GM19023 (cell line): Measurements from ENCODE around the gene MEGF6.
"Not testable (repeated sequence)": the region's sequence is repeated elsewhere in the genome, so short reads cannot be mapped to it uniquely, and the experiment has no call there.

ENCODE experiments used
- ATAC-seq: cut with Tn5 transposase; IDR thresholded peaks from one replicate; pipeline ENCODE4 v1.9.1; 2021; ENCODE audit warnings: mild to moderate bottlenecking, moderate library complexity; ENCODE audit not compliant: unreplicated experiment

The MEGF6 gene

GRCh38 chr1:3575515-3575914, 35.8 kb downstream of the MEGF6 start:
- not testable (repeated sequence) for ATAC-seq

DNA sequence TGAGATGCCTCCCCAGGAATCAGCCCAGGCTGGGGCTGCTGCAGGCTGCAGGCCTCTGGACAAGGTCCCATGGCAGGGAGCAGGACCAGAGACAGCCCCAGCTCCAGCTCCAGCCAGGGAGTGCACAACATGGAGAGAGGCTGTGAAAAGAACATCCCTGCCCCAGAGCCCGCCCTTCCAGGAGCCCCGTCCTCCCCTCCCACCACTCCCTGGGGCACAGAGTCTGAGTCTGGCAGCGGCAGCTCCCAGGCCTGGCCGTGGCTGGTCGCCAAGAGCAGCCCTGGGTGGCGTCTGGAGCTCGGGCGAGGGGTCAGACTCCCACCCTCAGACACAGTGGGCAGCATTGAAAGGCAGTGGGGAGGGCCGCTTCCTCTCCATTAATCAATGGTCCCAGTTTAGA, 37.8 kb downstream of the MEGF6 start:
- ATAC-seq, result no peak

DNA sequence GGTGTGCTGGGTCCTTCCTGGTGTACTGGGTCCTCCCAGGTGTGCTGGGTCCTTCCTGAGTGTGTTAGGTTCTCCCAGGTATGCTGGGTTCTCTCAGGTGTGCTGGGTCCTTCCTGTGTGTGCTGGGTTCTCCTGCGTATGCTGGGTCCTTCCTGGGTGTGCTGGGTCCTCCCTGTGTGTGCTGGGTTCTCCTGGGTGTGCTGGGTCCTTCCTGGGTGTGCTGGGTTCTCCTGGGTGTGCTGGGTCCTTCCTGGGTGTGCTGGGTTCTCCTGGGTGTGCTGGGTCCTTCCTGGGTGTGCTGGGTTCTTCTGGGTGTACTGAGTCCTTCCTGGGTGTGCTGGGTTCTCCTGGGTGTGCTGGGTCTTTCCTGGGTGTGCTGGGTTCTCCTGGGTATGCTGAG, 38.7 kb downstream of the MEGF6 start:
- not testable (repeated sequence) for ATAC-seq

- ATAC-seq, result no peak
Measured at GRCh38 chr1:3571263-3571662, 40.0 kb downstream of the MEGF6 start.

DNA sequence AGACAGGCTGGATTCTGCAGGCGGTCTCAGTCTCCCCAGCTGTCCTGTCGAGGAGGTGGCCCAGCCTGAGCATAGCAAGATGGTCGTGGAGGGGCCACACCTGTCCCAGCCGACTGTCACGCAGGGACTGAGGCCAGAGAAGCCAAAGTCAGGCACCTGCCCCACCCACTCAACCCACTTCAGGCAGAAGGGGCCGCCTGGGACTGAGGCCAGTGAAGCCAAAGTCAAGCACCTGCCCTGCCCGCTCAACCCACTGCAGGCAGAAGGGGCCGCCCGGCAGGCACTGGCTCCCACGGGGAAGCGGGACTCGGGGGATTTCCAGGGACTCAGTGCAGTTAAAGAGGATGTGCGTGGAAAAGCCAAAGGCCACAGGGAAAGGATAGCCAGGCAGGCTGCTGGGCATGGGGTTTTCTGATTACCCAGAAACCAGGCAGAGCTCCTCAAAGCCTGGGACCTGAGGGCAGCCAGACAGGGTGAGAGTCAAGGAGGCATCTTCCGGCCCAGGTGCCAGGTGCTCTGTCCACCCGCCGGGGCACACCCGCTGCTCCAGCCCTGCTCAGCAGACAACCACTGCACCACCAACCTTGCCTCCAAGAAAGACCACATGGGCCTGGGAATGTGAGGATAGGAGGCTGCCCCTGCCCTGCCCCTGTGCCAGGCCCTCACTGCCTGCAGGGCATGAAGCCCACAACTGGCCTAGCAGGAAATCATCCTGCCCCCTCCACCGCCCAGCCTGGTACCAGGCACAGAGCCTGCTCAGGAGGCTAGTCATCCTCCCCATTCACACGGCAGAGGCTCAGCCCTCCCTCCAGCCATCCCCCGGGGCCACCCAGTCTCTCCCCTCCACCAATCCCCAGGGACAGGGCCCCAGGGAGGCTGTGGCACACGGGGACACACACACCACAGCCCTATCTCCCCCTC, 41.0 kb downstream of the MEGF6 start:
- ATAC-seq, result no peak

GRCh38 chr1:3569436-3569835, 41.9 kb downstream of the MEGF6 start:
- no peak for ATAC-seq

DNA sequence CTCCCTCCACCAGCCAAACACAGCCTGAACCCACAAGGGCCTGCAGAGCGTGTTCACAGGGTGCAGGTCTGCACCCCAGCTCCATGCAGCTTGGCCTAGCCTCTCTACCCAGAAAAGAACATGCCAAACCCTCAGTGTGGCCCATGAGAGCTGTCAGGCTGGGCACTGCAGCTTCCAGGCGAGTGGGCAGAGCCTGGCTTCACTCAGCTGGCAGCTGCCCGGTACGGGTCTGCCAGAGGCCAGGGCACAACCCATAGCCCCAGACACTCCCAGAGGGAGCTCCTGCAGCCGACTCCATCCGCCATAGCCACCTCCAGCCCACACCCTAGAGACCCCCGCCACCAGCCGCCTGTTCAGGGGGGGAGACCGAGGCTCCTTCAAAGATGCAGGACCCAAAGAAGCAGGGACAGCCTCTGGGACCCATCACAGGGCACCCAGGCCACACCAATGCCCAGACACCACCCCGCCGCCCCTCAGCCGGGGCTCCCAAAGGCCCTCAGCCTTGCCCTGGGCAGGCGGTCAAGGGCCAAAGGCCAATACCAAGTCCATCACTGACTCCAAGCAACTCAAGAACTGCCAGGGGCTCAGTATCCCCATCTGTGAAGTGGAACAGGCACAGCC, 42.4 kb downstream of the MEGF6 start:
- ATAC-seq, result no peak

DNA sequence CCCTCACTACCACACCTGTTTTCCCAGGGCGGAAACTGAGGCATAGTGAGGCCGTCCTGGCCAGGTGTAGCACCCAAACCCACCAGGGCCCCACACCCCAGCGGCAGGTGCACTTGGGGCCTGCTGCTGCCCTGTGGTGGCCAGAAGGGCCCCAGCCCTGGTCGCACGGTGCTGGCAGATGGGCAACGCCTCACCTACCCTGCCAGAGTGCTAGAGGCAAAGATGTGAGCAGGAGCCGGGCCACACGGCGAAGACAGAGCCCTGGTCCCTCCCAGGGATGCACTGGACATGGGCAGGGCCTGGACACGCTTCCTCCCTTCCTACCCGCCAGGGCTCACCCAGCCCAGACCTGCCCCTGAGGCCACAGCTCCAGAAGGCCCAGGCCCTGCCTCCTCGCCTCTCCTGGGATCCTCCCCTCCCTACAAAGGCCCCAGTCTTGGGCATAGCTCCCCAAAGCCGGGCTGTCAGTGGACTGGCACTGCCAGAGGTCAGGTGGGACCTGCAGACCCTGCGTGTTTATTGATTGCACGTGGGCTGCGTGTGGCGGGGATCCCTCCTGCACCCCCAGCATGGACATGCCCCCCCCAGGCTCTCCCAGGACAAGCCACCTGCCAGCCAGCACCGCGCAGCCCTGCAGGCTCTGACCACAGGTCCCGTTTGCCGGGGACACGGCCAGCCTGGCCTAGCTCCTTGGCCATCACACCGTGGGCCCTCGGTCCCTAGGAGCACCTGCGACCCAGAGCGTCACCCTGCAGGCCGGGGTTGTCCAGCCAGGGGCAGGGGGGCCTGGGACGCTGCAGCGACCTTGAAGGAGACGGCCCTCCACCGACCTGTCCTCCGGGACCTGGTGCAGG, 44.1 kb downstream of the MEGF6 start:
- no peak for ATAC-seq

DNA sequence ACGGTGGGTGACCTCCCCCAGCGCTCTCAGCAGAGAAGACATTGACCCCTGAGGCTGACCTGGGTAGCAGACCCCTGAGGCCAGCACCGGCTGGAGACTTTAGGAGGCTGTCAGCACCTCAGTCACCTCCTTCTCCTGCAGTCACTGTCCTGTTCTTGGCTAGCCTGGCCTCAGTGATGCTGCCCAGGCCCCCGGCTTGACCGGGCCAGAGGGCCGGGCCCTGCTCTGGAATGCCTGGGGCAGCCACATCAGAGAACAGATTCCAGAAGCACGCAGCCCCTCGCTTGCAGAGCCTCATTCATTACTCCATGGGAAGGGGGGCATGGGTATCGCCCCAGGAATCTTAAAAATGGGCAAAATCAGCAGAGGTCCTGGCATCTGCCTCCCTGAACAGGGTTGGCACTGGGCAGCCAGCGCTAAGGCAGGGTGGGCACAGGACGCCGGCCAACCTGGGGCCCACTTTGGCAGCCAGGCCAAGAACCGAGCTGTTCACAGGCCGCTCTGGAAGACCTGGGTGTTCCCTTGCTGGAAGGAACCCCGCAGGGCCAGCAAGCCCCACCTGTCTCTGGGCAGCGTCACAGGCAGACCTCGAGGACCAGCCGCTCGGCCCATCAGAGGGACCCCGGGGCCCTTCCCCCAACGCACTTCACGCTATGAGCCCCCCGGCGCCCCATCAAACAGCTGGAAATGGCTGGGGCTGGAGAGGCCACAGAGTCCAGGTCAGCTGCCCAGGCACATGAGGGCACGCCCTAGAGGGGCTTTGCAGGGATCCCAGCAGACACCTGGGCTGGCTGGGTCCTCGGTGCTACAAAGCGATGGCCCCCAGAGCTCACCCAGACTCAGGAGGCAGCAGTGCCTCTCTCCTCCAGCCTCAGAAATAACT, 45.1 kb downstream of the MEGF6 start:
- ATAC-seq, result no peak

GRCh38 chr1:3564921-3565831, 46.1 kb downstream of the MEGF6 start:
- ATAC-seq, result no peak

- ATAC-seq, result no peak
Measured at GRCh38 chr1:3563610-3564009, 47.7 kb downstream of the MEGF6 start.

GRCh38 chr1:3563125-3563524, 48.2 kb downstream of the MEGF6 start:
- no peak for ATAC-seq

DNA sequence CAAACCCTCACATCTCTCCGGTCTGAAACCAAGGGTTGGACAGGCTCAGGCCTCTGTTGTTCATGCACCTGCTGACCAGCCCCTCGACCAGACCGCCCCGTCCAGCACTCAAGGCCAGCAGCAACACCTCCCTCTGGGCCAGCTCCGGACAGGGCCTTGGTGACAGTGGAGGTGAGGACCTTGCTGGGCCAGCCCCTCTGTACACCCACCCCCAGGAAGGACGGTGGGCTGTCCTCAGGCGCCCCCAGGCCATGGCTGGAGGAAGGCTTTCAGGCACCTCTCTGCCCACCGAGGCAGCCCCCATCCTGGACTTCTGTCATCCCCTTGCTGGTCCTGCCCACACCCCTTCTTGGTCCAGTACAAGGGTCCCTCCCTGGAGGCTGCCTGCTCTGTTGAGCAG, 48.6 kb downstream of the MEGF6 start:
- ATAC-seq, result no peak

DNA sequence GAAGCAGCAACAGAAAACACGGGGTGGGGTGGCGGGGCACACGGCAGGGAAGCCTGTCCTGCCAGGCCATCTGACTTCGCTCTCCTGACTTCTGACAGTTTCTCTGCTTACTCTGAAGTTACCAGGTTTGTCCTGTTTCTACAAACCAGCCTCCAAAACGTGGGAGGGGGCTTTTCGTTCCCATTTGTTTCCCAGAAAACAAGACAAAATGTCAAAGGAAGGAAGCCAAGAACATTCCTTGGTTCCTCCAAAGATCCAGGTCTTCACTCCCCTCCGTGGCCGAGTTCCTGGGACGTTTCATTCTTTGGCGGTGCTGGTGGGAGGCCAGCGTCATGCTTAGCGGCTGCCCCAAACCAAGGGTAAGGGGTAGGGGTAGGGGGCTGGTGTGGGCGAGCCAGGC, 49.6 kb downstream of the MEGF6 start:
- ATAC-seq, result no peak

- ATAC-seq, result no peak
Measured at GRCh38 chr1:3560981-3561380, 50.3 kb downstream of the MEGF6 start.

GRCh38 chr1:3560251-3560871, 50.9 kb downstream of the MEGF6 start:
- no peak for ATAC-seq

- no peak for ATAC-seq
Measured at GRCh38 chr1:3558036-3558726, 53.1 kb downstream of the MEGF6 start.

- no peak for ATAC-seq
Measured at GRCh38 chr1:3557366-3557765, 53.9 kb downstream of the MEGF6 start.
